H9 (cell line): Measurements from ENCODE around the gene DNAH11. TPM values are rescaled to one million over a fixed set of nuclear protein-coding genes. Genes with fewer than 3 reads are reported as not detected.

Source experiments
- DNase-seq: peaks from one replicate; pipeline ENCODE4 v3.0.0-alpha.2; 2017
- H2AFZ ChIP-seq: one replicate; pipeline ENCODE4 v1.6.1; 2013; ENCODE audit warnings: mild to moderate bottlenecking, low read length, control low read depth, moderate library complexity
- H2AK5ac ChIP-seq: 2 replicates; pipeline ENCODE4 v1.6.1; 2013; ENCODE audit warnings: low read length, control low read depth, mixed read lengths; ENCODE audit not compliant: insufficient read length
- H2BK120ac ChIP-seq: one replicate; pipeline ENCODE4 v1.6.1; 2013; ENCODE audit warnings: low read depth, mild to moderate bottlenecking, low read length, control low read depth, inconsistent platforms; ENCODE audit not compliant: poor library complexity, severe bottlenecking
- H2BK12ac ChIP-seq: 2 replicates; pipeline ENCODE4 v1.6.1; 2013; ENCODE audit warnings: low read length, control low read depth, mixed read lengths, low read depth; ENCODE audit not compliant: insufficient read length
- H2BK15ac ChIP-seq: 2 replicates; pipeline ENCODE4 v1.6.1; 2013; ENCODE audit warnings: low read depth, low read length, control low read depth
- H2BK20ac ChIP-seq: one replicate; pipeline ENCODE4 v1.6.1; 2013; ENCODE audit warnings: low read depth, mild to moderate bottlenecking, low read length, control low read depth, inconsistent platforms; ENCODE audit not compliant: poor library complexity, severe bottlenecking
- H2BK5ac ChIP-seq: 2 replicates; pipeline ENCODE4 v1.6.1; 2013; ENCODE audit warnings: low read length, control low read depth, mixed read lengths; ENCODE audit not compliant: insufficient read length
- H3K14ac ChIP-seq: 2 replicates; pipeline ENCODE4 v1.6.1; 2013; ENCODE audit warnings: low read length, control low read depth; ENCODE audit not compliant: insufficient read depth
- H3K18ac ChIP-seq: 2 replicates; pipeline ENCODE4 v1.6.1; 2013; ENCODE audit warnings: low read depth, mild to moderate bottlenecking, mixed read lengths, low read length, control low read depth; ENCODE audit not compliant: insufficient read length
- H3K23ac ChIP-seq: 2 replicates; pipeline ENCODE4 v1.6.1; 2013; ENCODE audit warnings: low read length, control low read depth, mixed read lengths, low read depth; ENCODE audit not compliant: insufficient read length
- H3K23me2 ChIP-seq: 2 replicates; pipeline ENCODE4 v1.6.1; 2013; ENCODE audit warnings: low read depth, mild to moderate bottlenecking, mixed read lengths, low read length, control low read depth; ENCODE audit not compliant: insufficient read length, poor library complexity, severe bottlenecking
- H3K27ac ChIP-seq: 2 replicates; pipeline ENCODE4 v1.5.1; 2013; ENCODE audit warnings: low read length, control low read depth, mixed read lengths, low read depth; ENCODE audit not compliant: insufficient read length
- H3K27me3 ChIP-seq: 2 replicates; pipeline ENCODE4 v1.6.1; 2013; ENCODE audit warnings: low read length, control low read depth, inconsistent platforms; ENCODE audit not compliant: insufficient read depth
- H3K4ac ChIP-seq: 2 replicates; pipeline ENCODE4 v1.6.1; 2013; ENCODE audit warnings: low read depth, mild to moderate bottlenecking, control low read depth, inconsistent platforms, low read length, moderate library complexity
- H3K4me1 ChIP-seq: 2 replicates; pipeline ENCODE4 v1.6.1; 2013; ENCODE audit warnings: low read length, control low read depth, inconsistent platforms; ENCODE audit not compliant: insufficient read depth
- H3K4me2 ChIP-seq: 2 replicates; pipeline ENCODE4 v1.6.1; 2013; ENCODE audit warnings: low read length, control low read depth, mixed read lengths; ENCODE audit not compliant: insufficient read length, insufficient read depth
- H3K56ac ChIP-seq: 2 replicates; pipeline ENCODE4 v1.6.1; 2013; ENCODE audit warnings: low read depth, mild to moderate bottlenecking, mixed read lengths, low read length, control low read depth; ENCODE audit not compliant: insufficient read length
- H3K79me1 ChIP-seq: 2 replicates; pipeline ENCODE4 v1.6.1; 2013; ENCODE audit warnings: low read depth, mild to moderate bottlenecking, moderate library complexity, low read length, control low read depth, inconsistent platforms; ENCODE audit not compliant: insufficient read depth, poor library complexity, severe bottlenecking
- H3K79me2 ChIP-seq: 2 replicates; pipeline ENCODE4 v1.6.1; 2013; ENCODE audit warnings: low read length, control low read depth, inconsistent platforms; ENCODE audit not compliant: insufficient read depth
- H3K9ac ChIP-seq: 2 replicates; pipeline ENCODE4 v1.6.1; 2013; ENCODE audit warnings: low read length, control low read depth, mixed read lengths; ENCODE audit not compliant: insufficient read length; ENCODE audit errors: extremely low read depth
- H3K9me3 ChIP-seq: one replicate; pipeline ENCODE4 v1.6.1; 2013; ENCODE audit warnings: low read depth, low read length, inconsistent platforms; ENCODE audit not compliant: control insufficient read depth
- H3T11ph ChIP-seq: one replicate; pipeline ENCODE4 v1.6.1; 2013; ENCODE audit warnings: mild to moderate bottlenecking, low read length, control low read depth, inconsistent platforms
- H4K20me1 ChIP-seq: one replicate; pipeline ENCODE4 v1.6.1; 2013; ENCODE audit not compliant: control insufficient read depth, insufficient read length, insufficient read depth
- H4K5ac ChIP-seq: 2 replicates; pipeline ENCODE4 v1.6.1; 2013; ENCODE audit warnings: low read depth, mild to moderate bottlenecking, mixed read lengths, low read length, control low read depth; ENCODE audit not compliant: insufficient read length
- H4K8ac ChIP-seq: replicated peaks from 2 replicates; pipeline ENCODE4 v1.6.1; 2013; ENCODE audit warnings: low read length, control low read depth, mixed read lengths, low read depth; ENCODE audit not compliant: insufficient read length
- H4K91ac ChIP-seq: 2 replicates; pipeline ENCODE4 v1.6.1; 2013; ENCODE audit warnings: low read depth, mild to moderate bottlenecking, moderate library complexity, mixed read lengths, low read length, control low read depth; ENCODE audit not compliant: insufficient read length
- H3K27ac Mint-ChIP-seq, 3 experiments: 2 replicates in 2 of 3; 3 replicates in 1 of 3; pipeline ENCODE4 v1.8.0; 2020 to 2021; ENCODE audit warnings: mixed read lengths in 3 of 3, mild to moderate bottlenecking in 1 of 3, moderate library complexity in 1 of 3
- H3K27me3 Mint-ChIP-seq: 2 replicates; pipeline ENCODE4 v1.8.0; 2021; ENCODE audit warnings: low read depth, mild to moderate bottlenecking, moderate library complexity, mixed read lengths
- H3K36me3 Mint-ChIP-seq, 3 experiments: 2 replicates in 2 of 3; 3 replicates in 1 of 3; pipeline ENCODE4 v1.8.0; 2020 to 2021; ENCODE audit warnings: low read depth in 3 of 3, mixed read lengths in 3 of 3; ENCODE audit not compliant: insufficient read depth in 1 of 3
- H3K4me1 Mint-ChIP-seq, 2 experiments: 2 replicates each; pipeline ENCODE4 v1.8.0; 2020; ENCODE audit warnings: mixed read lengths in 2 of 2
- H3K4me3 Mint-ChIP-seq, 2 experiments: 2 replicates in 1 of 2; 3 replicates in 1 of 2; pipeline ENCODE4 v1.8.0; 2020 to 2021; ENCODE audit warnings: mild to moderate bottlenecking in 2 of 2, mixed read lengths in 2 of 2, moderate library complexity in 1 of 2
- H3K9me3 Mint-ChIP-seq, 2 experiments: 2 replicates in 1 of 2; 3 replicates in 1 of 2; pipeline ENCODE4 v1.8.0; 2020; ENCODE audit warnings: mild to moderate bottlenecking in 2 of 2, mixed read lengths in 2 of 2, moderate library complexity in 1 of 2
- CTCF ChIP-seq: fragments of 200-600 bp; sonication (generic); conservative IDR thresholded peaks from 3 replicates; pipeline ENCODE4 v1.8.0; 2021; ENCODE audit warnings: antibody characterized with exemption, mild to moderate bottlenecking
- WGBS: extraction: QIAGEN DNeasy Blood & Tissue Kit; methylation state at CpG from one replicate; pipeline ENCODE4 v1.1.7; 2013; ENCODE audit warnings: missing lambda C conversion rate, low lambda C conversion rate, mixed read lengths; ENCODE audit not compliant: insufficient read length; ENCODE audit errors: extremely low coverage; 5-methylcytosine and 5-hydroxymethylcytosine counted together
- total RNA-seq: library from RNA; stranded (reverse); gene quantifications from 2 replicates; pipeline ENCODE4 v1.2.1, GENCODE V29; 2021

The DNAH11 gene
- total RNA-seq, 1 experiment from 2014 or later, result 2.5 TPM

GRCh38 chr7:21922605-21923004, 379.8 kb downstream of the DNAH11 start:
- WGBS, result no CpG with 5 or more reads among the region's 5 CpGs
- no peaks in the 10 kb centered on the region for H3K23me2 ChIP-seq
- no peak for TF ChIP-seq CTCF
- H4K20me1 ChIP-seq, result no peaks in the 10 kb centered on the region
- no peak overlapping the region for H3K56ac ChIP-seq
- H2BK15ac ChIP-seq, result no peak overlapping the region
- no peak overlapping the region for H2BK20ac ChIP-seq
- Mint-ChIP-seq H3K4me3 (no peak overlapping the region), H3K4me1 (peaks cover 64 to 71% of the 10 kb centered on the region in 2 experiments), H3K27ac (no peak overlapping the region; a peak in 1 of 7 replicates), H3K27me3 (no peaks in the 10 kb centered on the region), H3K36me3 (no peaks in the 10 kb centered on the region), H3K9me3 (no peaks in the 10 kb centered on the region)
- no peak overlapping the region for H3T11ph ChIP-seq
- H3K4ac ChIP-seq, result no peak overlapping the region
- H3K14ac ChIP-seq, result no peak overlapping the region
- H3K23ac ChIP-seq, result no peak overlapping the region
- H4K5ac ChIP-seq, result no peak overlapping the region
- H3K9ac ChIP-seq, result no peak overlapping the region
- no peak overlapping the region for H2BK120ac ChIP-seq
- no peak for DNase-seq
- H3K79me1 ChIP-seq, result peaks cover 5% of the 10 kb centered on the region
- H3K4me2 ChIP-seq, result no peak overlapping the region
- H2BK12ac ChIP-seq, result no peak overlapping the region
- H3K27ac ChIP-seq, result no peak overlapping the region
- H4K8ac ChIP-seq, result no peak overlapping the region
- peaks cover 17% of the 10 kb centered on the region; the same call in 1 of the 2 replicates for H3K79me2 ChIP-seq
- H4K91ac ChIP-seq, result no peak overlapping the region
- no peak overlapping the region for H2AFZ ChIP-seq
- no peaks in the 10 kb centered on the region for H3K27me3 ChIP-seq
- peaks cover 2% of the 10 kb centered on the region; the same call in 1 of the 2 replicates for H3K4me1 ChIP-seq
- no peak overlapping the region for H2AK5ac ChIP-seq
- H3K9me3 ChIP-seq, result no peaks in the 10 kb centered on the region
- H3K18ac ChIP-seq, result no peak overlapping the region
- H2BK5ac ChIP-seq, result no peak overlapping the region
